Skin of body (tissue), 2 donors: ENCODE data around the gene MMP24. TPM values are rescaled to one million over a fixed set of nuclear protein-coding genes. Genes with fewer than 3 reads are reported as not detected.
"Not testable (repeated sequence)": the region's sequence is repeated elsewhere in the genome, so short reads cannot be mapped to it uniquely, and the experiment has no call there.

Source experiments
- DNase-seq: peaks from one replicate; lab custom pipeline; 2025; lab: John Stamatoyannopoulos, UW
- total RNA-seq: library from RNA; depleted of rRNA; stranded (reverse); fragments of >200 nt; gene quantifications from one replicate; pipeline ENCODE4 v1.2.3, GENCODE V29; 2014

The MMP24 gene
- 0.39 TPM for total RNA-seq

- DNase-seq: no peak
Observed at GRCh38 chr20:35226126-35226883, at the start of gene MMP24. TSS of gene MMP24 (plus strand) at chr20:35226690. CDS start at chr20:35226739, 49 bp downstream.

- no peak for DNase-seq
Observed at GRCh38 chr20:35179292-35180212, 46.9 kb upstream of the MMP24 start.

- DNase-seq: no peak
Observed at GRCh38 chr20:35180266-35180665, 46.2 kb upstream of the MMP24 start.

GRCh38 chr20:35181731-35182130 is 44.8 kb upstream of the MMP24 start:
- no peak for DNase-seq

- not testable (repeated sequence) for DNase-seq
Observed at GRCh38 chr20:35186691-35187289, 39.7 kb upstream of the MMP24 start.

- DNase-seq: no peak
Observed at GRCh38 chr20:35187584-35188190, 38.8 kb upstream of the MMP24 start.

GRCh38 chr20:35189223-35189622 is 37.3 kb upstream of the MMP24 start:
- not testable (repeated sequence) for DNase-seq

GRCh38 chr20:35190556-35190955 is 35.9 kb upstream of the MMP24 start:
- no peak for DNase-seq

GRCh38 chr20:35191419-35192117 is 34.9 kb upstream of the MMP24 start:
- DNase-seq: no peak

- DNase-seq: no peak
Observed at GRCh38 chr20:35192118-35192872, 34.2 kb upstream of the MMP24 start.

- not testable (repeated sequence) for DNase-seq
Observed at GRCh38 chr20:35193031-35193791, 33.3 kb upstream of the MMP24 start.

GRCh38 chr20:35196313-35196712 is 30.2 kb upstream of the MMP24 start:
- DNase-seq: no peak

GRCh38 chr20:35199740-35200139 is 26.8 kb upstream of the MMP24 start:
- DNase-seq: no peak

GRCh38 chr20:35200267-35200666 is 26.2 kb upstream of the MMP24 start:
- no peak for DNase-seq

- DNase-seq: not testable (repeated sequence)
Observed at GRCh38 chr20:35201467-35201866, 25.0 kb upstream of the MMP24 start.

GRCh38 chr20:35206802-35207201 is 19.7 kb upstream of the MMP24 start:
- DNase-seq: no peak

- peak; percentile 75 for DNase-seq
Observed at GRCh38 chr20:35207950-35208611, 18.4 kb upstream of the MMP24 start.

- DNase-seq: no peak
Observed at GRCh38 chr20:35215066-35215956, 11.2 kb upstream of the MMP24 start.
